ENCODE data around the gene ALB.

DNA sequence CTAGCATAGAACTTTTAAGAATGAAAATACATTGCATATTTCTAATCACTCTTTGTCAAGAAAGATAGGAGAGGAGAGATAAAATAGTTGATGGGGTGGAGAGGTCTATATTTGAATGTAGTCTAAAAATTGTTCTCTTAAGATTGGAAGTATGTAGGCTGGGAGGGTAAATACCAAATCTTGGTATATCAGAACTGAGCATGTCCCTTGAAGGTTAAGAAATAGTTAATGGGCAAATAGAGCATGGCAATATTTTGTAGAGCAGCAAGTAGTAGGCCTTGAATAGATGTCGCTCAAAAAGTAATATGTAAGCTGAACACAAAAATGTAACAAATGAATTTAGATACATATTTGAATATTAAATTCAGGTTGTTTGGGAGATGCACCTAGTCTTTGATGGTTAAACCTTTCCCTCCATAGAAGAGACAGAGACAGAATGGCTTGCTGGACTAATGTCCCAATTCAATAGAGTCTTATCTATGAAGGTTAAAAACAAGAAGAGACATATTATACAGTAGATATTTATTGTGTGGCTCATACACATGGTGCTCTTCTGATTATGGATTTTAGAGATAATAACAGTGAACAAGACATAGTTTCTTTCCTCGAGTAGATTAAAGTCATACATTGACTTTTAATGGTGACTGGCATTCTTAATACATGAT lies 12.5 kb downstream of the ALB start:
- TF ChIP-seq EP300 (IDR thresholded peaks at IDR 0.05) (no peak), POLR2AphosphoS5 (IDR thresholded peaks at IDR 0.05) (no peak), POLR2A (IDR thresholded peaks at IDR 0.05) (no peak)
- TF ChIP-seq, protein P1, sequence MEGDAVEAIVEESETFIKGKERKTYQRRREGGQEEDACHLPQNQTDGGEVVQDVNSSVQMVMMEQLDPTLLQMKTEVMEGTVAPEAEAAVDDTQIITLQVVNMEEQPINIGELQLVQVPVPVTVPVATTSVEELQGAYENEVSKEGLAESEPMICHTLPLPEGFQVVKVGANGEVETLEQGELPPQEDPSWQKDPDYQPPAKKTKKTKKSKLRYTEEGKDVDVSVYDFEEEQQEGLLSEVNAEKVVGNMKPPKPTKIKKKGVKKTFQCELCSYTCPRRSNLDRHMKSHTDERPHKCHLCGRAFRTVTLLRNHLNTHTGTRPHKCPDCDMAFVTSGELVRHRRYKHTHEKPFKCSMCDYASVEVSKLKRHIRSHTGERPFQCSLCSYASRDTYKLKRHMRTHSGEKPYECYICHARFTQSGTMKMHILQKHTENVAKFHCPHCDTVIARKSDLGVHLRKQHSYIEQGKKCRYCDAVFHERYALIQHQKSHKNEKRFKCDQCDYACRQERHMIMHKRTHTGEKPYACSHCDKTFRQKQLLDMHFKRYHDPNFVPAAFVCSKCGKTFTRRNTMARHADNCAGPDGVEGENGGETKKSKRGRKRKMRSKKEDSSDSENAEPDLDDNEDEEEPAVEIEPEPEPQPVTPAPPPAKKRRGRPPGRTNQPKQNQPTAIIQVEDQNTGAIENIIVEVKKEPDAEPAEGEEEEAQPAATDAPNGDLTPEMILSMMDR (IDR thresholded peaks at IDR 0.05) = no peak
